HG02970 (cell line): ENCODE measurements around the gene NAV2.

Source experiments
- ATAC-seq: cut with Tn5 transposase; IDR thresholded peaks from one replicate; pipeline ENCODE4 v1.9.1; 2021; ENCODE audit warnings: mild to moderate bottlenecking, moderate library complexity, moderate number of reproducible peaks; ENCODE audit not compliant: unreplicated experiment, low FRiP score

NAV2 gene

GRCh38 chr11:19822531-19822930, 109.9 kb downstream of the NAV2 start:
- no peak for ATAC-seq

- no peak for ATAC-seq
Observed at GRCh38 chr11:19826606-19827005, 114.0 kb downstream of the NAV2 start.

DNA sequence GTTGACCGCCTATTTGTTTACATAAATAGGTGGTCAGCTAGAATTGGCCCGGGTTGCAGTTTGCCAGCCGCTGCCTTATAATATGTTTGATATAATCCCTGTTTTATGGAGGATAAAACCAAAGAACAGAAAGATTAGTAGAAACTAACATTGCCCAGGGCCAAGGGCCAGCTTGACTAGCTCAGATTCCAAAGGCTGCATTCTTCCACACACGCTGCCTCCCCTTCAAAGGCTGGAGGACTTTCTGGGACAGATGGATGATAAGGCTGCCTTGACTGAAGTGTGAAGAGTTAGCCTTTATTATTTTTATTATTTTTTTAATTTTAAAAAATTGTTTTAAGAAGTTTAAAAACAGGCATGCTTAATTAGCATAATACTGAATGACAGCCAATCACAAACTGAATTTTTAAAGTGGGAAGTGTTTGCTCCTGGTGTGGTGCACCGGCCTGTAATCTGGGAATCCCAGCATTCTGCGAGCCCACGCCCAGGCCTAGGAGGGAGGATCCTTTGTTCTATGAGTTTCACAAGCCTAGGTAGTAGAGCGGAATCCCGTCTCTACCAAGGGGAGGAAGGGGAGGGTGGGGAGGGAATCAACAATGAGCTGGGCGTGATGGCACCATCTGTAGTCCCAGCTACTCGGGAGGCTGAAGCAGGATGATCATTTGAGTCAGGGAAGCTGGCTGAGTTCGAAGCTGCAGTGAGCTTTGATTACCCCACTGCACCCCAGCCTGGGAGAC, 114.9 kb downstream of the NAV2 start:
- ATAC-seq = no peak

GRCh38 chr11:19828382-19829108, 115.9 kb downstream of the NAV2 start:
- no peak for ATAC-seq

DNA sequence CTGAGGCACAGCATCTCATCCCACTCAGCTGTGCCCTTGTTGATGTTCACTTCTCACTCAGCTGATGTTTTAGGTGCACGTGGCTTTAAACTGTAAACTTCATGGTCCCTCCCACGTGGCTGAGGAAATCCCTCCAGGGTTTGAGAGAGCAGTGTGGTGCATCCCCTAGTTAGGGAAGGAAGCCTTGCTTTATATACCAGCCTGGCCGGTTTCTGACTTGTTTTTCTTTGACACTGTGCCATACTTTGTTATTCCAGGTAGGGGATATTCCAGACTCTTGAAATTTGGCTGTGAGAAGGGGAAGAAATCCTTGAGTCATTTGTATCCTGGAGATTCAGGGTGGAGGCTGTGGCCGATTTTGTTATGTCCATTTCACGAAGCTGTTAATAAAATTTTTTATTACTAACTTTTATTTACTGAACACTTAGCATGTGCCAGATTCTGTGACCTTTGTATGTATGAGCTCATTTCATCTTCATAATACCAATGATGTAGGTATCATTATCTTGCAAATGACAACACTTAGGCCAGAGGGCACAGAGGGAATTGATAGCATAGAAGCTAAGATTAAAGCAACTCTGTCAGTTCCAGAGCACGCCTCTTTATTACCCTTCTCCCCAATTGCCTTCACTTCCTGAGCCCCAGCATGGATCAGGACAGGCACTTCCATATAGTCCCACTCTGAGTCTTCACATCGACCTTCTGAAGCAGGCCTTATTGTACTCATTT, 116.6 kb downstream of the NAV2 start:
- ATAC-seq = no peak

DNA sequence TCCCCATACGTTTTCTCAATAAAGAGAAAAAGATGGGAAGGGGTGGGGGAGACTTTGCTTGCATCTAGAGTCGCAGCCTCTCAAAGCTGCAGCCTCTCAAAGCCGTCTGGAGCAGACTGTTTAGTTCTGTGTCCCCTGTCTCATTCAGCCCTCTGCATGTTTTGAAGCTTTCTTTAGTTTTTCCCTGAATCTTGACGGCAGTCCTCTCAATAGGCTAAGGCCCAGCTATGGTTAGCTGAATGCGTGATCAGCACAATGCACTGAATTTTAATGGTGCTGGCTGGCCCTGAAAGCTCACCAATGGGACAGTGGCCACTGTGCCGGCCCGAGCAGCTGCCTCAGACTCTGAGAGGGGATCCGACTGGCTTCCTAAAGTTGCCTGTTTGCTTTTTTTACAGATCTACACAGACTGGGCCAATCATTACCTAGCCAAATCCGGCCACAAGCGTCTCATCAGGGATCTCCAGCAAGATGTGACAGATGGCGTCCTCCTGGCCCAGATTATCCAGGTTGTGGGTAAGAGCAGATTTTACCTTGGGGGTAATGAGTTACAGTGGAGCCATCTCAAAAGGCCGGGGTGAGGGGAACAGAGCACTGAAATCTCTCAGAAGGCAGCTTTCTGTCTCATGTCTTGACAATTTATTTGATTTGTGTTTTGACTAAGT, 119.6 kb downstream of the NAV2 start:
- ATAC-seq = no peak

DNA sequence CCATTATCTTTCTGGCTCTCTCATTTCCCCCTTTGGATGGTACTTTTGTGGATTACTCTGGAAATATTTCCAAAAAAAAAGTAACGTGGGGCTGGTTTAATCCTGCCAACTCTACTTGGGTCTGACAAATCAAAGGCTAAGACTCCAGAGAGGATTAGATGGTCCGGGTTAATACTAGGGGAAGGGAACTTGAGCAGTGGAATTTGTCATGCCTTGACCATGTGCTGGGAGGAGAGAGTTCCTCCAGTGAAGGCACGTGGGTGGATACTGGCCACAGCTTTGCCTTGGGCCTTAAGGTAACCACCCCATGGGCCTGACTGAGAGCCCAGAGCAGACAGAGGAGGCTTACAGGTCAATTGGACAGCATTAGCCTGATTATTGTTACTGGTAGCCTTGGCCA, 120.3 kb downstream of the NAV2 start:
- no peak for ATAC-seq

DNA sequence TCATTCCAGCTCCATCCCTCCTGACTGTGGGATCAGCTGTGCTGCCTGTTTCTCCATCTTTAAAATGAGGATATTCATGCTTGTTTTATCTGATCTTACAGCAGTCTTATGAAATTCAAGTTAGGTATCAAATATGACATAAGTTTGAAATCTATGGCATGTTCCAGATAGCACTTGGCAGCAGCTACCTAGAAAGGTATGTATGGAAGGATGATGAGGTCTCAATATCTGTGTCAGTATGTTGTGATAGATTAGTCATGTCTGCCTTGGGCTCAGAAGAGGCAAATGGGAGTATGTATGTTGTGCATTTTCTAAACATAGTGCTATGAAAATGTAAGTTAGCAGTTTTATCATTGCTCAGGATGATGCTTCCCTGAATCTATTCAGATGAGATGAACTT, 122.1 kb downstream of the NAV2 start:
- ATAC-seq = no peak

DNA sequence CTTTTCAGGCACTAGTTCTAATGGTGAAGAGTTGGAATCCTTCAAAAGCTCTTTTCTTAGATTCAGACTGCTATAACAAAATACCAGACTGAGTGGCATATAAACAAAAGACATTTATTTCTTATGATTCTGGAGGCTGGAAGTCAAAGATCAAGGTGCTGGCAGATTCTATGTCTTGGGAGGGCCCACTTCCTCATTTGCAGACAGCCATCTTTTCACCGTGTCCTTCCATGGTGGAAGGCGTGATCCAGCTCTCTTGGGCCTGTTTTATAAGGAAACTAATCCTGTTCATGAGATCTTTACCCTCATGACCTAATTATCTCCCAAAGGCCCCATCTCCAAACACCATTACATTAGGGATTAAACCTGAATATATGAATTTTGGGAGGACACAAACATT, 124.0 kb downstream of the NAV2 start:
- ATAC-seq = no peak

- no peak for ATAC-seq
Observed at GRCh38 chr11:19838994-19839768, 126.5 kb downstream of the NAV2 start.

DNA sequence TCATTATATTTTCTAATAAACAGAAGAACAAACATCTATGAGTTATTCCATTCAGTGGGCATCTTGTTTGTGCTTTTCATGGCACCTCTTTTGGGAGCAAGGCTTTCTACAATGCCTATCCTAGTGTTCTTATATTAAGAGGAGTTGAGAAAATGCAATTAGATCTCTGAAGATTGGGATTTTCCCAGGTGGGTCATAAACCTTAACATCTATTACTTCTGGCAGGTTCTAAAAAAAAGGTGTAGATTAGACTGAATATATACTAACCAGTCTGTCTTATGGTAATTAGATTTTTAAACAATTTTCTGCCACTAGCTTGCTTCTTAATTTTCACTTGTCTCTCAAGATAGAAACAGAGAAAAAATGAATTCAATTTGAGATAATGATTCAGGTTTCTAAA, 128.3 kb downstream of the NAV2 start:
- no peak for ATAC-seq

GRCh38 chr11:19842505-19842904, 129.9 kb downstream of the NAV2 start:
- no peak for ATAC-seq

- no peak for ATAC-seq
Observed at GRCh38 chr11:19843079-19843478, 130.4 kb downstream of the NAV2 start.

DNA sequence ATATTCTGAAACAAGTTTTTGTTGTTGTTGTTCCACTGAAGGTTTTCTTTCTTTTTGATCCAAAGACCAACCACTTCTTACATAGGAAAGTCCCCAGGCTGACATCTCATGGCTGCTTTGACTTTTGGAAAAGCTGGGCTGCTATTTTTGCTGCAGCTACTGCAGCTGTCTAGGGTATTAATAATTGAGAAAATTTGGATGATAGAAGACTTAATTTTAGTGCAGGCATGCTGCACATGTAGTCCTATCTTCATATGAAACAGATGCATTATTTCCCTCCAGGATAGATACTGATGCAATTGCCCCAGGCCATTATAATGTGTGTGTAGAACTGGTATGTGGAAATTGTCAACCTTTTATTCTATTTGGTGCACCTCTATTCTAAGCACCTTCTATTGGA, 131.4 kb downstream of the NAV2 start:
- no peak for ATAC-seq

DNA sequence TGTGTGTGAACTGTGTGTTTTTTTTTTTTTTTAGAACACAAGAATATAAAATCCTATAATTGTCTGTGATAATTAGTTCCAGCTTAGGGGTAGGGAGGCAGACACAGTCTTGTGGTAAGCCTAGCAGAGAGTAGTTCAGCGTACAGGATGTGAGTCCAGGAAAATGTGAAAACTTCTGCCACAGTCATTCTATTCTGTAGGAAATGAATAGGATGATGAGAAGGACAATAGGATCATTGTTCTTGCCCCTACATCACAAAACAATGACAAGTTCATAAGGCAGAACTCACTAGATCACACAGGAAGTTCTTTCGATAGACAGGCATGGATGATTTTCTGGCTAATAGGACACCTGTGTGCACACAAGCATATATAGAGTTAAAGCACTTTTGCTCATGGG, 132.2 kb downstream of the NAV2 start:
- no peak for ATAC-seq

DNA sequence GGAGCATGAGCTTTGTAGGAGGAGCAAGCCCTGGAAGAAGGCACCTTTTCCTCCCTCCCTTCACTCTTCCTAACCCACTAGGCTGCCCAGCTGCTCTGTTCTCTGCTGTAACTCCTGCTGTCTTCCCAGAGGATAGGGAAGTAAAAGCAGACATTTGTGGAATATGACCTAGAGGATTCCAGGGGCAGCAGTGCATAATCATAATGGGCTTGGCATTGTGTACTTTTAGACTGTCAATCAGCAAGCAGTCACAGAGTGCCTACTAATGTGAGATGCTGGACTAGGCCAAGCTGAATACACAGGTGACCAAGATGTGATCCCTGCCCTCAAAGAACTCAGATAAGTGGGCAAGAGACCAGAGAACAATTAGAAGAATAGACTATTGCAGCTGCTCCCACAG, 133.0 kb downstream of the NAV2 start:
- ATAC-seq = no peak

GRCh38 chr11:19846654-19847305, 134.1 kb downstream of the NAV2 start:
- no peak for ATAC-seq

DNA sequence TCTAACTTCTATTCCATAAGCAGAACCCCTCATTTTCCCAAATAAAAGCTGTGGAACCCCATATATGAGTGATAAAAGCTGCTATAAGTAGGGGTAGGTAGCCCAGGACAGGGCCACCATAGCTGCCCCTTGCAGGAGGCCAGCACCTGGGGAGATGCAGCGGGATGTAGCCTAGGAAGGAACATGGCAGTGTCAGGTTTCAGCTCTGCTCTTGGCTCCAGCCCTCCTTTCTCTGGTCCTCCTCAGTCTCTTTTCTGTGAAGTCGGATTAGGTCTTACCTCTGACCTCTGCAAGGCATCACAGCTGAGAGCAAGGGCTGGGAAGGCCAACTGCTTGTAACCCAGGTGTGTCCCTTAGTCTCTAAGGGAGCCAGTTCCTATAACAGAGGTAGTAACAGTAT, 135.6 kb downstream of the NAV2 start:
- no peak for ATAC-seq

DNA sequence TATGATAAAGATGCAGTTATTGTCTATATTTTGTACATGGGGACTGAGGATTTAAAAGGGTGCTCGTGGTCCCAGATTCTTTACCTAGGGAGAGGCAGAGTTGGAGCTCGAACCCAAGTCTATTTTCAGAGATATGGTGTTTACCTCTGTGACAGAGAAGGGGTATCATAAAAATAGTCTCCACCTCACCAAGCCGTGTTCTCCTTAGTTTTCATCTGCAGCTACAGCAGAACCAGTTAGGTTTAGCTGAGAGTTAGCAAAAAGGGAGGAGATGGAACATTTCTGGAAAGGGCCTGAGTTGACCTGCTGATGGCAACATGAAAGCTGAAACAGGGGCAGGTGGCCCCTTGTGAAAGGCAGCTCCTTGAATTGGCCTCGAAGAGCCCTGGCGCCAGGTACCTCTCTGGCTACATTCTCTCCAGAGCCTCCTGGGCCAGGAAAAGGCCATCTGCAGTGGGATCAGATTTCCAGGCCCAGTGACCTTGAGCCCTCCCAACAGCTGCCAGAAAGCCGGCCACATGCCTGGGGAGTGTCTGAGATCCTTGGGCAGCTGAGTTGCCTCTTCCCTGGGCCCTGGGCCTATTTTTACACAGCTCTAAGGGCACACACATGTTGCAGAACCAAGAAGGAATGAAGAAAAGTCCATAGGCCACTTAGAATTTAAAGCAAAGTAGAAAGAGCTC, 136.6 kb downstream of the NAV2 start:
- ATAC-seq = no peak
